ENCODE data around the gene SPG11.

The SPG11 gene

GRCh38 chr15:44529864-44530604 is 133.4 kb downstream of the SPG11 start:
- no peak for DNase-seq (ENCODE audit: low spot score)

- DNase-seq (ENCODE audit: low spot score), result no peak
Observed at GRCh38 chr15:44527241-44527640, 136.2 kb downstream of the SPG11 start.

GRCh38 chr15:44525018-44525417 is 138.4 kb downstream of the SPG11 start:
- no peak for DNase-seq (ENCODE audit: low spot score)

- DNase-seq (ENCODE audit: low spot score), result no peak
Observed at GRCh38 chr15:44519537-44519936, 143.9 kb downstream of the SPG11 start.

- no peak for DNase-seq (ENCODE audit: low spot score)
Observed at GRCh38 chr15:44516436-44516835, 147.0 kb downstream of the SPG11 start.
